ENCODE results near the gene GAB2.
A peak's percentile ranks its signal among the peaks of the same experiment; 100 is the strongest.

Gene GAB2

GRCh38 chr11:78190374-78190773 lies 227.2 kb downstream of the GAB2 start:
- no peak overlapping the region for H3K4me3 ChIP-seq (ENCODE audit: control insufficient read depth, low read depth, low read length)
- no peak for TF ChIP-seq CTCF (conservative IDR thresholded peaks at IDR 0.05; ENCODE audit: control insufficient read depth, insufficient read depth, low read depth, low read length)
- no peak for DNase-seq (ENCODE audit: low read depth)

- H3K4me3 ChIP-seq (ENCODE audit: control insufficient read depth, low read depth, low read length) = peak overlapping the region; percentile 91
Measured at GRCh38 chr11:78189851-78190250, 227.8 kb downstream of the GAB2 start.

GRCh38 chr11:78189174-78189724 lies 228.4 kb downstream of the GAB2 start:
- no peak for DNase-seq (ENCODE audit: low read depth)
- TF ChIP-seq CTCF (conservative IDR thresholded peaks at IDR 0.05; ENCODE audit: control insufficient read depth, insufficient read depth, low read depth, low read length) = no peak
- peak overlapping the region; percentile 91 for H3K4me3 ChIP-seq (ENCODE audit: control insufficient read depth, low read depth, low read length)

More at GRCh38 chr11:78189851-78190250, 227.8 kb downstream of the GAB2 start:
- no peak for TF ChIP-seq CTCF (conservative IDR thresholded peaks at IDR 0.05; ENCODE audit: control insufficient read depth, insufficient read depth, low read depth, low read length)
- no peak for DNase-seq (ENCODE audit: low read depth)

GRCh38 chr11:78188286-78189173 lies 229.1 kb downstream of the GAB2 start, which contains the start of the genes KCTD21 and USP35:
KCTD21 (minus strand) TSS chr11:78188626; CDS start chr11:78174554, 14,072 bp downstream.
USP35 (plus strand) TSS chr11:78188919; CDS start chr11:78196246, 7,327 bp downstream.
- no peak for TF ChIP-seq CTCF (conservative IDR thresholded peaks at IDR 0.05; ENCODE audit: control insufficient read depth, insufficient read depth, low read depth, low read length)
- H3K4me3 ChIP-seq (ENCODE audit: control insufficient read depth, low read depth, low read length) = peak within 1 kb of the TSS; percentile 91
- peak; percentile 95 for DNase-seq (ENCODE audit: low read depth)

- DNase-seq (ENCODE audit: low read depth) = peak; percentile 51
- H3K4me3 ChIP-seq (ENCODE audit: control insufficient read depth, low read depth, low read length) = peak overlapping the region; percentile 91
- TF ChIP-seq CTCF (conservative IDR thresholded peaks at IDR 0.05; ENCODE audit: control insufficient read depth, insufficient read depth, low read depth, low read length) = no peak
Measured at GRCh38 chr11:78187366-78188285, 230.0 kb downstream of the GAB2 start.

DNA sequence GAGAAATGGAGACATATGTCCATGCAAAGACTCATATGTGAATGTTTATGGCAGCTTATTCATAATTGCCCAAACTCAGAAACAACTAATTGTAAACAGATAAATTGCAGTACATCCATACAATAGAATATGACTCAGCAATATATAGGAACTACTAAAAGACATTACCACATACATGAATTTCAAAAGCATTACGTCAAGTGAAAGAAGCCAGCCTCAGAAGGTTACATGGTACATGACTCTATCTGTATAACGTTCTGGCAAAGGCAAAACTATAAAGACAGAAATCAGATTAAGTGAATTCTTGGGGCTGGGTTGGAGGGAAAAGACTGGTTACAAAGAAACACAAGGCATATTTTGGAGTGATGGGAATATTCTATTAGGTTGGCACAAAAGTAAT lies 236.4 kb downstream of the GAB2 start:
- peak; percentile 49 for DNase-seq (ENCODE audit: low read depth)
- H3K4me3 ChIP-seq (ENCODE audit: control insufficient read depth, low read depth, low read length) = no peak overlapping the region
- TF ChIP-seq CTCF (conservative IDR thresholded peaks at IDR 0.05; ENCODE audit: control insufficient read depth, insufficient read depth, low read depth, low read length) = no peak
